Effector memory CD4-positive, alpha-beta T cell (primary cell): ENCODE results near the gene SCUBE1.

ENCODE experiments used
- DNase-seq, 3 donors: peaks; one replicate each; pipeline ENCODE4 v3.0.0-alpha.2; 2020
- H3K27ac ChIP-seq: 2 replicates; pipeline ENCODE4 v1.7.0; 2013; ENCODE audit warnings: mild to moderate bottlenecking, low read length, moderate library complexity; ENCODE audit not compliant: insufficient read depth, poor library complexity, severe bottlenecking
- H3K27me3 ChIP-seq: replicated peaks from 2 replicates; pipeline ENCODE4 v1.7.0; 2013; ENCODE audit warnings: mild to moderate bottlenecking, low read length; ENCODE audit not compliant: insufficient read depth, control insufficient read depth, poor library complexity, severe bottlenecking
- H3K36me3 ChIP-seq: 2 replicates; pipeline ENCODE4 v1.7.0; 2013; ENCODE audit warnings: mild to moderate bottlenecking, low read length, moderate library complexity; ENCODE audit not compliant: control insufficient read depth, insufficient read depth
- H3K4me1 ChIP-seq: 2 replicates; pipeline ENCODE4 v1.7.0; 2013; ENCODE audit warnings: low read length, mild to moderate bottlenecking; ENCODE audit not compliant: control insufficient read depth, insufficient read depth, poor library complexity, severe bottlenecking
- H3K4me3 ChIP-seq: 2 replicates; pipeline ENCODE4 v1.7.0; 2013; ENCODE audit warnings: low read length, low read depth, mild to moderate bottlenecking; ENCODE audit not compliant: insufficient read depth, poor library complexity, severe bottlenecking
- H3K9me3 ChIP-seq: 2 replicates; pipeline ENCODE4 v1.7.0; 2013; ENCODE audit warnings: mild to moderate bottlenecking, low read length, moderate library complexity; ENCODE audit not compliant: control insufficient read depth

The SCUBE1 gene

GRCh38 chr22:43167001-43167589 is 176.1 kb downstream of the SCUBE1 start:
- DNase-seq = no peak
- Histone ChIP-seq H3K4me1 (no peaks in the 10 kb centered on the region), H3K9me3 (no peaks in the 10 kb centered on the region), H3K4me3 (no peak overlapping the region), H3K27ac (no peak overlapping the region), H3K27me3 (no peaks in the 10 kb centered on the region), H3K36me3 (peaks cover 7% of the 10 kb centered on the region)

DNA sequence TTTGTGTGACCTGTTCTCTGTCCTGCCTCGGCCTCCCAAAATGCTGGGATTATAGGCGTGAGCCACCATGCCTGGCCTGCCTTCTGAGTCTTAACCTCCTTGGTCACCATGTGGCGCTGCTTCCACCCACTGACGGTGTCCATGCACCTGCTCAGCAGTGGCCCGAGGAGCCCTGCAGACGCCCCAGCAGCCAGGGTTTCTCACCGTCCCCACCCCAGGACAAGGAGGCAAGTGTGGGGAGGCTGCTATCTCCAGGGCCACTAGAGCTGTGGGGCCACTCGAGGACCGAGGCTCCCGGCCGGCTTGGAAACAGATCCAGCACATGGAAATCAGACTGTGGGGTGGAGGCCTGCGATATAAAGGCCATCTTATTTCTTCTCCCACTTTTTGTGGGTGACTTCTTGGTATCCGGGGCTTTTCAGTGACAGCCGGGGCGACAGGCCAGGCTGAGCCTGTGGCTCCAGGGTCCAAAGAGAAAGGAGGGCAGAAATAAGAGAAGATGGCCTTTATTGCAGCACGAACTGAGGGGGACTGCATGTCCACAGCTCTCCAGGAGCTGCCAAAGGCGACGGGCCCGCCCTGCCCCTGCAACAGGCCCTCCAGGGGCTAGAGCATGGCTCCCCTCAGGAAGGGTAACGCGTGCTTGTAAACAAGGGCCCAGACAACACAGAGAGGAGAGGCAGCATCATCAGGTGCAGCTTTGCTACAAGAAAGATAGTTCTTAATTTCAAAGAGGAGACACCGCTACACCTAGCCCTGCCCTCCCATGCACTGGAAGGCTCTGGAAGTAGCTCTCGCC is 176.8 kb downstream of the SCUBE1 start:
- no peak for DNase-seq
- Histone ChIP-seq H3K9me3 (no peaks in the 10 kb centered on the region), H3K4me1 (no peaks in the 10 kb centered on the region), H3K4me3 (no peak overlapping the region), H3K27ac (no peak overlapping the region), H3K36me3 (no peaks in the 10 kb centered on the region), H3K27me3 (no peaks in the 10 kb centered on the region)

- Histone ChIP-seq H3K36me3 (peaks cover 5% of the 10 kb centered on the region), H3K4me3 (no peak overlapping the region)
- DNase-seq = no peak
These were observed 178.5 kb downstream of the SCUBE1 start for GRCh38 chr22:43164636-43165035.

DNA sequence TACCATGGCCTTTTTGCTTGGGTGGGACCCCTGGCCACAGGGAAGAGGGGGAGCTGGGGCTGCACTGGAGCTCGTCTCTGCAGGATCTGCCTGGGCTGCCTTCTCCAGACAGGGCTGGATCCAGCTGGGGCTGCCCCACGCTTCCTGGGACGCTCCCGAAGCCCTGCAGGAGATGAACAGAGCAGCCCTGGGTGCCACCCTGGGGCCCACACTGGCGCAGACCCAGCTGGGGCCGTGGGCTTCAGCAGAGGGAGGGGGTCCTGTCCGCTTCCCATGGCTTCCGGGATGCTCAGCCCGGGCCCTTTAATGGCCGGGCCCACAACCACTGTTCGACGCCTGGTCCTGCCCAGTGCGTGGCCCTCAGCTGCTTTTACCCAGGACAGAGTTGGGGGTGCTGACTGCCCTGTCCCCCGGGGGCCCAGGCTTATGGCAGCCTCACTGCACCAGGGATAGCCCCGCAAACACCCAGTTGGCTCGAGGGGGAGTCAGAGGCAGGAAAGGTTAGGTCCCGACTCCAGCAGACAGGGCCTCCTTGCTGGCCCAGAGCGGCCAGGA is 179.9 kb downstream of the SCUBE1 start:
- H3K4me3 ChIP-seq = no peak overlapping the region
- H3K36me3 ChIP-seq = peaks cover 9% of the 10 kb centered on the region
- H3K9me3 ChIP-seq = no peaks in the 10 kb centered on the region
- DNase-seq = no peak
- no peaks in the 10 kb centered on the region for H3K27me3 ChIP-seq
- H3K4me1 ChIP-seq = no peaks in the 10 kb centered on the region
- H3K27ac ChIP-seq = no peak overlapping the region

More at GRCh38 chr22:43164636-43165035, 178.5 kb downstream of the SCUBE1 start:
- H3K4me1 ChIP-seq = no peaks in the 10 kb centered on the region
- no peaks in the 10 kb centered on the region for H3K9me3 ChIP-seq
- no peaks in the 10 kb centered on the region for H3K27me3 ChIP-seq
- no peak overlapping the region for H3K27ac ChIP-seq

DNA sequence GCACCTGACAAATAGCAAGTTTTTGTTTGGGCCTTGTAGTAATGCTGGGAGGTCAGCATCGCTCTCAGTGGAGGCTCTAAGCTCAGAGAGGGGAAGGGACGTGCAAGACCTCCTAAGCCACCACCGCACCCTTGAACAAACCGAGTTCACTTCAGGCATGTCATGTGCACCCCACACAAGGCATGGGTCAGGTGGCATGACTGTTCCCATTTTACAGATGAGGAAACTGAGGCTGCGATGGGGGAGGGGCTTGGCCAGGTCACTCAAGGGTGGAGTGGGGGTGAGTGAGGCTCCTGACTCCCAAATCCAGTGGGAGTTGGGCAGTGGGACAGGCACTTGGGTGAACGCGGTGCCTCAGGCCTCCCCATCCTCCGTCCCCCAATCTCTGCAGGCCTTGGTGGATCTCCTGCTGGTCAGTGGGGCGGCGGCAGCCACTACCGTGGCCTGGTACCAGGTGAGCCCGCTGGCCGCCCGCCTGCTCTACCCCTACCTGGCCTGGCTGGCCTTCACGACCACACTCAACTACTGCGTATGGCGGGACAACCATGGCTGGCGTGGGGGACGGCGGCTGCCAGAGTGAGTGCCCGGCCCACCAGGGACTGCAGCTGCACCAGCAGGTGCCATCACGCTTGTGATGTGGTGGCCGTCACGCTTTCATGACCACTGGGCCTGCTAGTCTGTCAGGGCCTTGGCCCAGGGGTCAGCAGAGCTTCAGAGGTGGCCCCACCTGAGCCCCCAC is 180.6 kb downstream of the SCUBE1 start:
- Histone ChIP-seq H3K4me3 (no peak overlapping the region), H3K27ac (no peak overlapping the region), H3K4me1 (no peaks in the 10 kb centered on the region), H3K36me3 (peaks cover 9% of the 10 kb centered on the region), H3K9me3 (no peaks in the 10 kb centered on the region), H3K27me3 (no peaks in the 10 kb centered on the region)
- DNase-seq = no peak

GRCh38 chr22:43160497-43161126 is 182.6 kb downstream of the SCUBE1 start:
- Histone ChIP-seq H3K4me3 (no peak overlapping the region), H3K27me3 (no peaks in the 10 kb centered on the region), H3K9me3 (no peaks in the 10 kb centered on the region), H3K36me3 (peaks cover 12% of the 10 kb centered on the region), H3K4me1 (no peaks in the 10 kb centered on the region), H3K27ac (no peak overlapping the region)
- no peak for DNase-seq

GRCh38 chr22:43159484-43160178 is 183.5 kb downstream of the SCUBE1 start:
- Histone ChIP-seq H3K9me3 (no peaks in the 10 kb centered on the region), H3K27me3 (no peaks in the 10 kb centered on the region), H3K27ac (no peak overlapping the region), H3K4me1 (no peaks in the 10 kb centered on the region), H3K4me3 (no peak overlapping the region), H3K36me3 (peaks cover 12% of the 10 kb centered on the region)
- no peak for DNase-seq

DNA sequence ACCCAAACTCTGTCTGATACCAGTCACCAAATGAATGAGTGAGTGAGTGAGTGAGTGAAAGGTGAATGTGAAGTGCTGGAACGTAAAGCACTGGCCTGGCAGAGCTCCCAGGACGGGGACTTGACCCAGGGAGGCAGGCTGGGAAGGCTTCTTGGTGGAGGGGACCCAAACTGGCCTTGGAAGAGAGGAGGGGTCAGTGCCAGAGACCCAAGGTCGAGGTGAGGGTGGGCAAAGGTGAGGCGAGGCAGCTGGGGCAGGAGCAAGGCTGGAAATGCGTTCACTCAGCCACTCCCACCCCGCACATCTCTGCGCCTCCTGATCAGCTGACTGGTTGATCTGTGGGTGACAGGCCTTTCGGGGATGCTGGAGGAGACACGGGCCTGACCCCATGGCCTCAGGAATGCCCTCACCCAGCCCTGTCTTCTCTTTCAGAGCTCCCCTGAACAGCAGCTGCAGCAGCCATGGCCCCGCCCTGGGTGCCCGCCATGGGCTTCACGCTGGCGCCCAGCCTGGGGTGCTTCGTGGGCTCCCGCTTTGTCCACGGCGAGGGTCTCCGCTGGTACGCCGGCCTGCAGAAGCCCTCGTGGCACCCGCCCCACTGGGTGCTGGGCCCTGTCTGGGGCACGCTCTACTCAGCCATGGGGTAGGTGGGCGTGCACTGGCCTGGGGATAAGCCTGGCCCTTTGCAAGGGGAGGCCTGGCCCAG is 184.2 kb downstream of the SCUBE1 start:
- no peaks in the 10 kb centered on the region for H3K4me1 ChIP-seq
- DNase-seq = no peak
- H3K9me3 ChIP-seq = no peaks in the 10 kb centered on the region

More for the DNA sequence above, 184.2 kb downstream of the SCUBE1 start:
- Histone ChIP-seq H3K27me3 (no peaks in the 10 kb centered on the region), H3K27ac (no peak overlapping the region), H3K4me3 (no peak overlapping the region), H3K36me3 (peaks cover 12% of the 10 kb centered on the region)
